GM19238 (cell line): ENCODE data around the gene TMEM255B.
"Not testable (repeated sequence)": the region's sequence is repeated elsewhere in the genome, so short reads cannot be mapped to it uniquely, and the experiment has no call there.

Experiments
- DNase-seq: peaks from one replicate; pipeline ENCODE4 v3.0.0; 2011; ENCODE audit warnings: low spot score; ENCODE audit not compliant: insufficient read length

Gene TMEM255B

DNA sequence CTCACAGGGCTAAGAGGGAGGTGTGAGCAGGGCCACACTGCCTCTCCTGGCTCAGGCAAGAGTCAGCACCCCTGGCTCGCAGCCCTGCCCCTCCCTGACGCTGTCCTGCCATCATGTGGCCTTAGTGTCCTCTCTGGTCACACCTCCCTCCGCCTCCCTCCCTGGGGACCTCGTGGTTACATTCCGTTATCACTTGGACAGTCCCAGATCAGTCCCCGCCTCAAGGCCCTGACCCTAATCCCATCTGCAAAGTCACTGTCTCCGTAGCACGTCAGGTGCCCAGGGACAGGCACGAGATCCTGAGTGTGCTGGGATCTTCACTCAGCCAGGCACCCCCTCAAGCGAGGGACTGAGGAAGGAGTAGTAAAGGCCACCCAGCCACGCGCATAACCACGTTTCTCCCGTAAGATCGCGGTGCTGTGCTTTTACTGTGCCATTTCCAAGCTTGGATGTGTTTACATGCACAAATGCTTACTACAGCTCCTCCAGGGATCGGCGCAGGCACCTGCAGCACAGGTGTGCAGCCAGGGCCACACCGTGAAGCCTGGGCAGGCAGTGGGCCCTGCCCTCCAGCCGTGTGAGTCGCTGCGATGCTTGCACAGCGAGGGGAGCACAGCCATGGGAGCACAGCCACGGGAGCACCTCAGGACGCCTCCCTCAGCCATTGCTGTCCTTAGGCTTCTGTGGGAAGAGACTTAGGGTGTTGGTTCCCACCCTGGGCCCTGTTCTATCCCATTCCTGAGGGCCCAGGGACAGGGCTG lies 10.7 kb upstream of the TMEM255B start:
- no peak for DNase-seq

DNA sequence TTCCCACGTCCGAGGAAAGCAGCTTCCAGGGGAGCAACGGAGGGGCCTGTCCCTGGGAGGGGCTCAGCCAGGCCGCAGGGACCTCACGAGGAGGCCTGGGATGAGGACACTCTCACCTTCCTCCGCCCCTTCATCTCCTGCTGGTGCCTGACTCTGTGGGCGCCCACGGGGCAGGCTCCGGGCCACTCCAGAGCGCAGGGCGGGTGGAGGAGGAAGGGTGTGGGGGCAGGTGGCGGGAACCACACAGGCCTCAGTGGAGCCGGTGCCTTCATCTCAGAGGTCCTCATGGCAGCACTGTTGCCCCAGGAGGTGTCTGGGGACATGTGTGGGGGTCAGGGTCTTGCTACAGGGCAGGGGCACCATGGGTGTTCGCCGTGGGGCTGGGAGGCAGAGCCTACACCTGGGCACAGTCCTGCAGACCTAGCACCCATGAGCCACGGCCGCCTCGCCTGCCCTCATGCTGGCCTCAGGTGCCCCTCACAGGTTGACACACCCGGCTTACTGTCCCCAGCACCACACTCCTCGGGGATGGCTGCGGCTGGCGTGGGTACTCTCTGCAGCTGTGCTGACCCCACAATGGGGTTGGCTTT lies 10.1 kb upstream of the TMEM255B start:
- no peak for DNase-seq

DNA sequence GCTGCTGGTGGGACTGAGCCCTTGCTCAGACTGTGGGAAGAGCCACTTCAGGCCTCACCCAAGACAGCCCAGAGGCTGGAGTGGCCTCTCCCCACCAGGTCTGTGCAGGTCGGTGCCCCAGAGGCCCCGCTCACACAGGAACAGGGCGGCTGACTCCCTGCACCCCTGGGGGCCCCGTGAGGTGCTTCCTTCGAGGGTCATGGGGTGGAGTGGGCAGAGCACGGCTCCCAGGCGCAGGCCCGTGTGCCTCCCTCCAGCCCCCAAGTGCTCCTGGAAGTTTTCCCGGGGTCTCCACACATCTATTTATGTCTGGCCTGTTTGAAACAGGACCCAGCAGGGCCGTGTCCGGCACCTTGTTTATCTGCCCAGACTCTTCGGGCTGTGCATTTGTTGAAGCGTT lies 9.5 kb upstream of the TMEM255B start:
- DNase-seq = no peak

DNA sequence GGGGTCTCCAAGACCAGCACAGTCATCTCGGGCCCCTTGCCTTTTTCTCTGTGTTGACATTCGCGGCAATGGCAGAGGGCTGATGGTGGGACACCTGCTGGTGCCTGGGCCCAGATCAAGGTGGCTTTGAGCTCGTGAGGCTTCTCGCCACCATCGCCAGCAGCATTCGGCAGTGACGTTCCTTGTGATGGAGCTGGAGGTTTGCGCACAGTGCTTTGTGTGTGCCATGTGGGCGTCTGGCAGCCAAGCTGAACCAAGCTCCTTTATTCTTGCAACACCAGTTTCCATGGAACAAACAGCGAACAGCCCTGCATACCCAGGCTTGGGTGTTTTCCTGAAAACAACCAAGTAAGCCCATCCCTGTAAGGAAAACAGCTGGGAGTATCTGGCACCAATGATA lies 9.1 kb upstream of the TMEM255B start:
- DNase-seq = no peak

DNA sequence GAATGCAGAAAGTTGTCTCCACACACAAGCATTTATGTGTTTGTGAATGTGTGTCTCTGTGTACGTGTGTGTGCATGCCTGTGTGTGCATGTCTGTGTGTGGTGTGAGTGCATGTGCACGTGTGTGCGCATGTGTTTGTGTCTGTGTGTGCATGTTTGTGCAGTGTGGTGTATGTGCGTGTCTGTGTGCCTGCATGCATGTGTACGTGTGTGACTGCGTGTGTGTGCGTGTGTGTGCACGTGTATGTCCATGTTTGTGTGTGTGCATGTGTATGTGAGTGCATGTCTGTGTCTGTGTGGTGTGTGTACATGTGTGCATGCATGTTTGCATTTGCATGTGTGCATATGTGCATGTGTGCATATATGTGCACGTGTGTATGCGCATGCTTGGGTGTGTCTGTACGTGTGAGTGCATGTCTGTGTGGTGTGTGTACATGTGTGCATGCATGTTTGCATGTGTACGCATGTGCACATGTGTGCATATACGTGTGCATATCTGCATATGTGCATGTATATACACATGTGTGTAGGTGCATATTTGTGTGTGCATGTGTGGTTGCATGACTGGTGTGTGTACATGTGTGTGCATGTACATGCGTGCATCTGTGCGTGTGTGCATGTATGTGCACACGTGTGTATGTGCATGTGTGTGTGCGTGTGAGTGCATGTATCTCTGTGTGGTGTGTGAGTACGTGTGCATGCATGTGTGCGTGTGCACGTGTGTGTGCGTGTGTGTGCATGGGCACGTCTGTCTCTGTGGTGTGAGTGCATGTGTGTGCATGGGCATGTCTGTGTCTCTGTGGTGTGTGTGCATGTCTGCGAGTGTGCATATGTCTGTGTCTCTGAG lies 8.2 kb upstream of the TMEM255B start:
- no peak for DNase-seq

DNA sequence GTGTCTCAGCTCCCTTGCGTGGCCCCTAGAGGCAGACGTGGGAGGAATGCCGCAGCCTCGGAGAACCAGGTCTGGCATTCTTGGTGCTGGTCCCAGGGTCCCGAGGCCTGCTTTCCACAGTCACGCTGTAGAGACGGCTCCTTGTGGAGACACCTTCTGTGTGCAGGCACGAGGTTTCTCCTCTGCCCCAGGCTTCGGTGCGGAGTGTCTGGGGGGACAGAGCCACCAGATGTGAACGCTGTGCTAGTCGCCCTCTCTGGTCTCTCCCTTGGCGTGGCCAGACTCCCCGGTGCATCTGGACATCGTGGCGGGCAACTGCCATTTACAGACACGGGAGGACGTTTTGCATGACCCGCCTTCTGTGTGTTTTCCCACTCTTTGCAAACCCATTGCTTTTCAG lies 7.5 kb upstream of the TMEM255B start:
- no peak for DNase-seq

DNA sequence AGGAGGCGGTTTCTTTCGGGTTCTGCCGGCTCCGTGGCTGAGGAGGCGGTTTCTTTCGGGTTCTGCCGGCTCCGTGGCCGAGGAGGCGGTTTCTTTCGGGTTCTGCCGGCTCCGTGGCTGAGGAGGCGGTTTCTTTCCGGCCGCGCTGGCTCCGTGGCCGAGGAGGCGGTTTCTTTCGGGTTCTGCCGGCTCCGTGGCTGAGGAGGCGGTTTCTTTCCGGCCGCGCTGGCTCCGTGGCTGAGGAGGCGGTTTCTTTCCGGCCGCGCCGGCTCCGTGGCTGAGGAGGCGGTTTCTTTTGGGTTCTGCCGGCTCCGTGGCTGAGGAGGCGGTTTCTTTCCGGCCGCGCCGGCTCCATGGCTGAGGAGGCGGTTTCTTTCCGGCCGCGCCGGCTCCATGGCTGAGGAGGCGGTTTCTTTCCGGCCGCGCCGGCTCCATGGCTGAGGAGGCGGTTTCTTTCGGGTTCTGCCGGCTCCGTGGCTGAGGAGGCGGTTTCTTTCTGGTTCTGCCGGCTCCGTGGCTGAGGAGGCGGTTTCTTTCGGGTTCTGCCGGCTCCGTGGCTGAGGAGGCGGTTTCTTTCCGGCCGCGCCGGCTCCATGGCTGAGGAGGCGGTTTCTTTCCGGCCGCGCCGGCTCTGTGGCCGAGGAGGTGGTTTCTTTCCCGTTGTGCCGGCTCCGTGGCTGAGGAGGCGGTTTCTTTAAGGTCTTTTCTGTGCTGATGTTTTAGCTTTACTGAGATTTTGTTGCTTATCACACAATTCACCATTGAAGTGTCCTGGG lies 6.6 kb upstream of the TMEM255B start:
- DNase-seq = not testable (repeated sequence)

DNA sequence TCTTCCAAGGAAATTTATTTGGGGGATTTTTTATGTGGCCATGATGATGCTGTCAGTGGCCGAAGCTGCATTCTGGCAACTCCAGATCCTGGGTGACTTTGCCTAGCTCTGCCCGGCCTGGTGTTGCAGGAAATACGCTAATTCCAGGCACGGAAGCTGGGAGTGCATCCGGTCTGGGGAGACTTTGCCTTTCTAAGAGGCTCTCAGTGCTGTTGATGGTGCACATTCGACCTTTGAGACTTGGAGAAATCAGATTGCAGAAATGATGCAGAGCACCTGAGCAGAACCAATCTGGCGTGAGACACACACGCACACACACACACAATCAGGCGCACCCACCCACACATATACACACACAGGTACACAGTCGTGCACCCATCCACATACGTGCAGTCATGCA lies 5.9 kb upstream of the TMEM255B start:
- no peak for DNase-seq

DNA sequence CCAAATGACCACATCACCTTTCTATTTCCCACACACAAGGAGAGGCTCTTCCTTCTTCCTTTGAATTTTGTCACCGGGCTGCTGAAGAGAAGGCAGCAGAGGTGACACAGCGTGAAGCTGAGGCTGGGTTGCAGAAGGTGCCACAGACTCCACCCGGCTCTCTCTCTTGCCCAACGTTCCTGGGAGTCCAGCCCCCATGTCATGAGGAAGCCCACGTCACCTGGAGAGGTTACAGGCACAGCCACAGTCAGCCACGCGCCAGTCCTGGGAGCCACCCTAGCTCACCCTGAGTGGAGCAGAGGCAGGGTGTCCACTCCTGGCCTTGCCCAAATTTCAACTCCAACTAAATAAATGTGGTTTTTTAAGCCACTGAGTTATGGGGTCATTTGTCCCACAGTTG lies 4.8 kb upstream of the TMEM255B start:
- DNase-seq = no peak

DNA sequence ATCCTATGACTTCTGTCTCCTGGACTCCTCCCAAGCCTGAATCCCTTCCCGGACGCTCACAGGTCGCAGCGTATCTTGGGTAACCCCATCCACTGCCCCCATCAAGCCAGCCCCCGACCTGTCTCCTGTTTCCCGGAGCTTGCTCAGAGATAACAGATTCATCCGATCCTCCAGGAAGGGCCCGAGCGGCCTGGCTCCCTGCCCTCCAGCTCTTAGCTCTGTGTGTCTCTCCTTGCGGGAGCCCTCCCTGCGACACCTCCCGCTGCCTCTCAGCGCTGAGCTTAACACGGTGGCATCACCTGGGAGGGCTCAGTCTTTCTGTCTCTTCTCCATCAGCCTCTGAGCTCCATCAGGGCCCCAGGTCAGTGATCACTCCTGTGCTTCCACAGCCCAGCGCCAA lies 4.3 kb upstream of the TMEM255B start:
- no peak for DNase-seq

DNA sequence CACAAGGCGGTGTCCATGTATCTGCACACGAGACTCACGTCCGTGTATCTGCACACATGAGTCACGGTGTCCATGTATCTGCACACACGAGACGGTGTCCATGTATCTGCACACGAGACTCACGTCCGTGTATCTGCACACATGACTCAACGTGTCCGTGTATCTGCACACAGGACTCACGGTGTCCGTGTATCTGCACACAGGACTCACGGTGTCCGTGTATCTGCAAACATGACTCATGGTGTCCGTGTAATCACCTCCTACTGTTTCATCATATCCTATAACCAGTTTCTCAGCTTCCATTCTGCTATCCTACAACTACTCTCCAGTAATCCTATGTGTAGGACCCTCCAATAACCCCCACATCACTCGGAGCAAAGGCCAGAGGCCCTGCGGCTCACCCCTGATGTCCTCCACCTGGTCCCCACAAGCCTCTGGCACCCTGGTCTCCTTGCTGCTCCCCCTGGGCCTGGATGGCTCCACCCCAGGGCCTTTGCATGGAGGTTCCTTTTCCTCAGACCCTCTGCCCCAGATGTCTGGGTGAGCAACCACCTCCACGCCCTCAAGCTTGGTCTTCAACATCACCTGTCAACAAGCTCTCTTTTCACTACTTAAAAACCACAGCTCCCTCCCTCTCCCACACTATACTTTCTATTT lies 2.5 kb upstream of the TMEM255B start:
- DNase-seq = no peak

DNA sequence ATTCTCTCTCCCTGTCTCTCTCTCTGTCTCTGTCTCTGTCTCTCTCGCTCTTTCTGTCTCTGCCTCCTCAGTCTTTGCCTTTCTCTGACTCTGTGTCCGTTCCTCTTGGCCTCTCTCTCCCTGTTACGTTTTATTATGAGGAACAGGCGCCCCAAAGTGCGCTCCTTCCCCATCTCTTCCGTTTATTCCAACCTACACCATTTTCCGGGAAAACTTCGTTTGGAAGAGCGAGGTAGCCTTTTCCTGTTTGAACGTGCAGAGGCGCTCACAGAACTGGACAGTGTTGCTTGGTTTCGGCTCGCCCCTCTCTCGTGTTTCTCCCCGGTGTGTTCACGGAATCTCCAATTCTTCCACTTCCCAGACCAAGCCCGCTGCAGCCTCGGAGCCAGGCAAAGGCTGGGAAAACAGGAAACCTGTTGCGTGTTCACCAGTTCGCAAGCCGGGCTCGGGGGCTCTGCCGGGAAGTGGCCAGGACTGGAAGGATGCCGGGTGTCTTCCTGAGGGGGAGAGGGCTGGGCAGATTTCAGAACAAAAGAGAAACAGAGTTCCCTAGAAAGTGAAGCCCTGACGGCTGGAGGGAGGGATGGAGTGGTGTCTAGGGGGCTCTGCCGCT lies 605 bp downstream of the TMEM255B start:
- DNase-seq = no peak

DNA sequence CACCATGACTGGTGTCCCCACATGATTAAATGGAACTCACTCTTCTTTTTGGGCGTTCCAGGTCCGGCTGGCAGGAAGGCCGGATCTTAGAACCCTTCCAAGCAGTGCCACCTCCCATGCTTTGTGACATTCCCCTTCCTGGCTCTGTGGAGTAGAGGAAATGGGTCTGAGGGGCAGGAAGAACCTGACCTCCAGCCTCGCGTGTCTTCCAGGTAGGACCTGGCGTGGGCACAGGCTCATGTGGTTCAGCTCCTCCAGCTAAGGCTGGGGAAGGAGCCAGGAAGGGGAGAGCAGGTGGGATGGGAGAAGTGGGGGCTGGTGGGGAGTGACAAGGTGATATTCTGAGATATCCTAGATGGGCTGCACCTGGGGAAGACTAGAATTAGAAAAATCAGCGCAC lies 2.1 kb downstream of the TMEM255B start:
- DNase-seq = no peak

DNA sequence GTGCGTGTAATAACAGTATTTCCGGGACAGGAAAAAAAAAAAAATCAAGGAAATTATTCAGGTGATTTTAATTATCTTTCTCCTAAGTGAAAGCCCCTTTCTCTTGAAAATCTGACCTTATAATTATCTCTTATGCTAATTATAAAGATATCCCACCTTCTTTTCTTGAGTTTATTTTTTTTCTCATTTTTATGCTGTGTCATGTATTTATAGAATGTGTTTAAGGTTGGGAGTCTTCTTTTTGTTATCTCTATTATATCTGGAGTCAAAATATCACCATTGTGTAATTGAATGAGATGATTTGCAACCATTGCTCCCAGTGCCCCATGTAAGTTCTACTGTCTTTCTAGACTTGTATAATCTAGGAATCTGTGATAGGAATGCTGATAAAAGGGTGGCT lies 3.0 kb downstream of the TMEM255B start:
- no peak for DNase-seq

DNA sequence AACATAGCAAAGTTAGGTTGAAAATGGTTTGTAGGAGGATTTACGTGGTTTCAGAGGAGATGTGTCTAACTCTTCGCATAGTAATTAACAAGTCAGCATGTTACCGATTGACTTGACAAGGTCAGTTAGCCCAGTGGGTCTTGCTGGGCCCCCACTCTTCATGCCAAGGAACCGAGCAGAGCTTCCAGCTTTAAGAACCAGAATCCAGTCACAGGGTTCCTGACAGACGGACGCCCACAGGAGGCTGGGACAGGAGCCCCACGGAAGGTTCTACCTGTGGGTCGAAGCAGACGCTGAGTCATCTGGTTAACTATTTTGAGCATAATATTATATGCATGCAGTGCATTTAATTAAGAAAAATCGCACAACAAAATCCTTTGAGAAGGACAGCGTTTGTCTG lies 3.5 kb downstream of the TMEM255B start:
- no peak for DNase-seq

DNA sequence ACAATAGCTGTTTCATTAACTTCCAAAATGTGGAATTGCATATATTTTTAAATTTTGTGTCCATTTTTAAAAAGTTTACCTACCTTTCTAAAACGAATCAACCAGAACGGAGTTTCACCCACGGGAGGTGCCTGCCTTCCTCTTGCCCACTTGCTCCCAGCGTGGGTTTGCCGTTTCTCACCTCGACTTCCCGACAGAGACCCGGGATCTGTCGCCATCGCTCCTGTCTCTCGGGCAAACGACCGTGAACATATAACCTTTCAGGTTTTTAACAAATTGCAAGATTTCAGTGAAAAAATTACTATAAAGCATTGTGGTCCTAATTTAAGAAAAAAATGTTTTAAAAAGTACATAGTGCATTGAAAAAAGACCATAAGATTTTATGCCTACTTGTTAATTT lies 4.2 kb downstream of the TMEM255B start:
- DNase-seq = no peak

DNA sequence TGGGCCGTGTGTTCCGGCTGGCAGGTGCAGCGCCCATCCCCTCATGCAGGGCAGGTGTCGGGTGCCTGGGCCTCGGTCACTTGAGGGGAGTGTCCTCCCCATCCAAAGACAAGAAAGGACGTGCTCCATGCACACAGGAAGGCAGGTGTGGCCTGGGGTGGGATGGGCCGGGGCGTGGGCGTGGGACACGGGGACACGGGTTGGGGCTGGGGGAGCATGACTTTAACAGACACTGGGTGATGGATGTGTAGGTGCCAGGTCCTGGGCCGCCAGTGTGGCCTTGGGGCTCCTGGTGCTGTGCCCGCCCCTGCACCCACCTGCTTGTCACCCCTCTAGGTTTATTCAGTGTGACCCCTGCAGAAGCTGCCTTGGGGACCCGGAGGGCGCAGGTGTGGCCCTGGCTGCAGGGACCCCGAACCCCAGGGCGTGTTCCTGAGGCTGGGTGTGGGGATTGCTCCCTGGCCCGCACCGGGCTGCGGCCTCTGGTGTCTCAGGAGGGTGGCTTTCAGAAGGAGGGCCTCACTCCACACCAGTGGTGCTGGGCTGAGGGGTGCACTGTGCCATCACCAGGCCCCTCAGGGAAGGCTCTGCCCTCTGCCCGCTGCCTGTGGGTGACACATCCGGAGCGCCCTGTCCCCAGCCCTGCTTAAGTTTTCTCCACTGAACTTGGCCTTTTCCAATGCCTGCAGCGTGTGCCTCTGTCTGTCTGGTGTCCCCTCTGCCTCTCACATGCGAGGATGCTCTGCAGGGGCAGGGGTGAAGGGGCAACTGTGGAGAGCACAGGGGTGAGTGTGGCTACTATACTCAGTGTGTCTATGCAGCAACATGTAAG lies 5.2 kb downstream of the TMEM255B start:
- DNase-seq = no peak

DNA sequence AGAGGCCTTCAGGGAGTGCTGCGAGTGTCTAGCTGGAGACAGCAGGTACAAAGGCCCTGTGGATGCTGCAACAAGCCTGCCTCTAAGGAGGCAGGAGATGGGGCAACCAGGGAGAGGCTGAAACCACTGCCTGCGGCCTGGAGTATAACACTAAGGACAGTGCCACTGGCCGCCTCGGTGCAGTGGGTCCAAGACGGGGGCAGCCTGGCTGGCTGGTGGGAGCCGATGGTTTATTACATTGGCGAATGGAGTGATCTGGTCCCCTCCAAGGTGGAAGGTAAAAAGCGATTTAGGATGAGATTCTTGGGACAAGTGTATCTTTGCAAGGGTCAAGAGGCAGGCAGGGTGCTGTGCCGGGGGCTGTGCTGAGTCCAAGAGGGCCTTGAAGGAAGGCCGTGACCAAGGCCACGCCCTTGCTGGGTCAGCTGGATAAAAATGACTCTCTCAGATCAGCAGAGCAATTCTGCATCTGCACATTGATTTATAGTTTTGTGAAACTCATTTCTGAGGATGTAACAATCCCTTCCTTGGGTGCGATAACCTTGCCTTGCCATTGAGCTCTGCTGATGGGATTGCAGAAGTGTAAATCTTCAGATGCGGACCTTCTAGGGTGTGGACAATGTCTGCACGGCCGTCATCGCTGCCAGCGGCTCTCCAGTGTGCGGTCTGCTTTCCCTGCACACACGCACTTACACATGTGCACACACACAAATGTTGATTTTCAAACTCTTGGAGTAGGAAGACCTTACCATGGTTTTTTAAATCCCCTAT lies 6.0 kb downstream of the TMEM255B start:
- no peak for DNase-seq

DNA sequence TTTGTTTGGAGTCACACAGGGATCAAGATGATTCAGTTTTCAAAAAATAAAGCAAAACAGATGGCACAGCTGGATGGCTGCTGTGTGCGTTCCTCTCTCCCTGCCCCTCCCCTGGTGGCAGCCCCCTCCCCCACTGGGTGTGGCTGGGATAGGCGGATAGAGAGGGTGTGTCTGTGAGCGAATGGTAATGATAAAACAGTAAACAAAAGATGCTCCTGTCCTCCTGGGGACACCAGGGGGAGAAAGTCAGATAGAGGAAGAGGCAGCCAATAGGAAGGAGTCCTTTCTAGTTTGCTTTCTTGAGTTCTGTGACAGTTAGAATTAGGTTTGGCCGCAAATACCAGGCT lies 6.5 kb downstream of the TMEM255B start:
- DNase-seq = no peak
